Measurements from ENCODE around the gene LRP5.

DNA sequence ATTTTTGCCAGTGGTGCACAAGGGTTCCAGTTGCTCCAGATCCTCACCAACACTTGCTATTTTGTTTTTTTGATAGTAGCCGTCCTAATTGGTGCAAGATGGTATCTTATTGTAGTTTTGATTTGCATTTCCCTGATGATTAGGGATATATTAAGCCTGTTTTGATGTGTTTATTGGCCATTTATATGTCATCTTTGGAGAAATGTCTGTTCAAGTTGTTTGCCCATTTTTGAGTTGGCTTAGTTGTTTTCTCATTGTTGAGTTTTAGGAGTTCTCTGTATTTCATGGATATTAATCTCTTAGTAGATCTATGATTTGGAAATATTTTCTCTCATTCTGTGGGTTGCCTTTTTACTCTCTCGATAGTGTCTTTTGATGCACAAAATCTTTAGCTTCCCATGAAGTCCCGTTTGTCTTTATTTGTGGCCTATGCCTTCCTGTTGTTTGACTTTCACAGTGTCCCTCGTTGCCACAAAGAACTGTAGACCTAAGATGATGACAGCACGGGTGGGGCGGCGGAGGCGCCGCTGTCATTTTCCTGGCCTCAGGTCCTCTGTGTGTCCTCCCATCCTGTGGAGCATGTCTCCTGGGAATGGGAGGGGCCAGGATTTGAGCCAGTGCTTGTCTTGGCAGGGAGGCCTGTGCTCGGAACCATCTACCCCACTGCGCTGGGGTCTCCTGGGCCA, 33.5 kb downstream of the LRP5 start:
- TF ChIP-seq, protein P1, sequence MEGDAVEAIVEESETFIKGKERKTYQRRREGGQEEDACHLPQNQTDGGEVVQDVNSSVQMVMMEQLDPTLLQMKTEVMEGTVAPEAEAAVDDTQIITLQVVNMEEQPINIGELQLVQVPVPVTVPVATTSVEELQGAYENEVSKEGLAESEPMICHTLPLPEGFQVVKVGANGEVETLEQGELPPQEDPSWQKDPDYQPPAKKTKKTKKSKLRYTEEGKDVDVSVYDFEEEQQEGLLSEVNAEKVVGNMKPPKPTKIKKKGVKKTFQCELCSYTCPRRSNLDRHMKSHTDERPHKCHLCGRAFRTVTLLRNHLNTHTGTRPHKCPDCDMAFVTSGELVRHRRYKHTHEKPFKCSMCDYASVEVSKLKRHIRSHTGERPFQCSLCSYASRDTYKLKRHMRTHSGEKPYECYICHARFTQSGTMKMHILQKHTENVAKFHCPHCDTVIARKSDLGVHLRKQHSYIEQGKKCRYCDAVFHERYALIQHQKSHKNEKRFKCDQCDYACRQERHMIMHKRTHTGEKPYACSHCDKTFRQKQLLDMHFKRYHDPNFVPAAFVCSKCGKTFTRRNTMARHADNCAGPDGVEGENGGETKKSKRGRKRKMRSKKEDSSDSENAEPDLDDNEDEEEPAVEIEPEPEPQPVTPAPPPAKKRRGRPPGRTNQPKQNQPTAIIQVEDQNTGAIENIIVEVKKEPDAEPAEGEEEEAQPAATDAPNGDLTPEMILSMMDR (IDR thresholded peaks at IDR 0.05): no peak
- TF ChIP-seq POLR2A (IDR thresholded peaks at IDR 0.05): no peak
- TF ChIP-seq EP300 (IDR thresholded peaks at IDR 0.05): no peak
